HepG2 (cell line): Measurements from ENCODE around the gene NAPEPLD. TPM values are rescaled to one million over a fixed set of nuclear protein-coding genes. Genes with fewer than 3 reads are reported as not detected.
A peak's percentile ranks its signal among the peaks of the same experiment; 100 is the strongest.
"Not testable (repeated sequence)": the region's sequence is repeated elsewhere in the genome, so short reads cannot be mapped to it uniquely, and the experiment has no call there.

Source experiments
- ATAC-seq: fragments of 200-7000 bp; cut with Tn5 transposase; 3 replicates; pipeline ENCODE4 v1.9.1; 2020; ENCODE audit warnings: mild to moderate bottlenecking, moderate library complexity
- BruUV-seq: library from RNA; stranded (reverse); fragments of 400-500 nt; replicated peaks from 2 replicates; lab custom pipeline; 2021; lab: Mats Ljungman, UMichigan
- CTCF ChIA-PET: fragments of 300-600 bp; formaldehyde crosslinking; extraction: SDS; loops from one replicate; lab custom pipeline; 2021; ENCODE audit warnings: low total read pairs, inconsistent platforms, low intra/inter-chr PET ratio; lab: Yijun Ruan, JAX
- POLR2A ChIA-PET: fragments of 350-600 bp; sonication (Branson Sonifier 250); formaldehyde crosslinking; loops from one replicate; lab custom pipeline; 2020; ENCODE audit warnings: antibody characterized with exemption, inconsistent platforms; lab: Yijun Ruan, JAX
- DNase-seq: peaks from one replicate; pipeline ENCODE4 v3.0.0-alpha.2; 2015; ENCODE audit warnings: low spot score
- FAIRE-seq: peaks from 3 replicates; lab custom pipeline; 2011; peaks lifted over from hg19 to GRCh38; lab: Jason Lieb, UNC
- H2AFZ ChIP-seq: one replicate; pipeline ENCODE4 v1.6.1; 2011; ENCODE audit warnings: low read length, inconsistent platforms
- H3K27ac ChIP-seq: fragments of 300-600 bp; 3 replicates; pipeline ENCODE4 v1.8.0; 2011; ENCODE audit warnings: mixed run types, mild to moderate bottlenecking, mixed read lengths, low read length, inconsistent platforms; ENCODE audit not compliant: insufficient read depth; ENCODE audit errors: extremely low read length
- H3K27me3 ChIP-seq, 2 experiments: fragments of 200-600 bp in 1 of 2; 2 replicates in 1 of 2; 3 replicates in 1 of 2; pipeline versions ENCODE4 v1.6.0 to v1.8.0; 2011; ENCODE audit warnings: low read length in 2 of 2, mild to moderate bottlenecking in 2 of 2, moderate library complexity in 2 of 2, inconsistent platforms in 1 of 2; ENCODE audit not compliant: insufficient read depth in 2 of 2, control insufficient read depth in 1 of 2
- H3K36me3 ChIP-seq, 2 experiments: fragments of 200-600 bp in 1 of 2; replicated peaks in 1 of 2; 2 replicates in 1 of 2; 3 replicates in 1 of 2; pipeline versions ENCODE4 v1.5.1 to v1.8.0; 2011; ENCODE audit warnings: low read length in 2 of 2, inconsistent platforms in 1 of 2; ENCODE audit not compliant: insufficient read depth in 2 of 2, control insufficient read depth in 1 of 2
- H3K4me1 ChIP-seq: 2 replicates; pipeline ENCODE4 v1.5.1; 2012; ENCODE audit warnings: low read length, inconsistent platforms; ENCODE audit not compliant: insufficient read depth
- H3K4me2 ChIP-seq: 2 replicates; pipeline ENCODE4 v1.6.0; 2011; ENCODE audit warnings: low read depth, low read length, inconsistent platforms
- H3K4me3 ChIP-seq, 3 experiments: fragments of 200-600 bp in 1 of 3; sonication (generic), shearing (Covaris generic) in 1 of 3; replicated peaks in 1 of 3; 2 replicates each; pipeline ENCODE4 v1.5.1; 2011 to 2016; ENCODE audit warnings: low read length in 3 of 3, inconsistent platforms in 2 of 3, low read depth in 2 of 3, mild to moderate bottlenecking in 2 of 3, control low read depth in 1 of 3, mixed read lengths in 1 of 3; ENCODE audit not compliant: insufficient read depth in 1 of 3
- H3K79me2 ChIP-seq: one replicate; pipeline ENCODE4 v1.6.1; 2011; ENCODE audit warnings: low read length, inconsistent platforms; ENCODE audit not compliant: insufficient read depth
- H3K9ac ChIP-seq: 2 replicates; pipeline ENCODE4 v1.6.0; 2011; ENCODE audit warnings: mild to moderate bottlenecking, low read depth, low read length, inconsistent platforms; ENCODE audit not compliant: insufficient read depth
- H3K9me3 ChIP-seq: 2 replicates; pipeline ENCODE4 v1.5.1; 2012; ENCODE audit warnings: mild to moderate bottlenecking, low read length
- H4K20me1 ChIP-seq: 2 replicates; pipeline ENCODE4 v1.6.0; 2011; ENCODE audit warnings: inconsistent platforms, mild to moderate bottlenecking, low read length, moderate library complexity; ENCODE audit not compliant: insufficient read depth
- CEBPB ChIP-seq: IDR thresholded peaks from 2 replicates; pipeline ENCODE4 v1.6.1; 2011; ENCODE audit warnings: low read depth, low read length, improper control_type of control experiment, borderline replicate concordance
- STAG1 ChIP-seq: sonication (generic); formaldehyde crosslinking; IDR thresholded peaks from 2 replicates; pipeline ENCODE4 v1.4.0; 2020; ENCODE audit warnings: missing genetic modification reagents
- ZBTB49 ChIP-seq: sonication (generic); formaldehyde crosslinking; IDR thresholded peaks from 2 replicates; pipeline ENCODE4 v1.4.0; 2020; ENCODE audit warnings: missing genetic modification reagents, borderline replicate concordance
- WGBS: methylation state at CpG from one replicate; pipeline ENCODE4 v1.1.6; 2017; ENCODE audit warnings: low lambda C conversion rate; 5-methylcytosine and 5-hydroxymethylcytosine counted together
- in situ Hi-C: cut with HindIII; loops from 2 replicates; pipeline ENCODE4 v1.10.0; 2017; ENCODE audit warnings: low pct_unique_long_range_greater_than_20kb; ENCODE audit not compliant: extremely low pct_ligation_motif_present
- intact Hi-C: fragments of 100-400 bp; cut with micrococcal nuclease; formaldehyde crosslinking; loops from one replicate; pipeline ENCODE4 v1.10.0; 2022; ENCODE audit not compliant: unreplicated experiment
- polyA plus RNA-seq, 8 experiments: library from polyadenylated mRNA; depleted of rRNA in 3 of 8; stranded (reverse) in 7 of 8; unstranded in 1 of 8; fragments of >200 nt; fragmentation: Illumina TruSeq in 4 of 8; extraction: Trizol in 4 of 8; gene quantifications; 2 replicates each; pipeline versions ENCODE4 v1.2.1 to v1.2.3, GENCODE V29; 2011 to 2016; ENCODE audit warnings: low read depth in 4 of 8, missing spikeins in 1 of 8, mixed read lengths in 1 of 8; ENCODE audit not compliant: insufficient read depth in 1 of 8
- total RNA-seq, 5 experiments: library from RNA; depleted of rRNA; stranded (reverse); fragments of >200 nt; fragmentation: Illumina TruSeq; extraction: Trizol; gene quantifications; 2 replicates each; pipeline ENCODE4 v1.2.3, GENCODE V29; 2016; ENCODE audit warnings: low read depth in 1 of 5

Gene NAPEPLD
- total and polyA plus RNA-seq, 2 of the 13 experiments (the other 11 are each of a cell fraction or from before 2014, with no cell fraction given), result 3.4 to 5.6 TPM

GRCh38 chr7:103056006-103056405 lies 92.9 kb downstream of the NAPEPLD start:
- CTCF ChIA-PET, H3K27me3 ChIP-seq, H3K27ac ChIP-seq, H3K4me1 ChIP-seq, H3K9me3 ChIP-seq, H3K36me3 ChIP-seq, POLR2A ChIA-PET, BruUV-seq, H3K79me2 ChIP-seq, H3K9ac ChIP-seq, ATAC-seq, H4K20me1 ChIP-seq, H2AFZ ChIP-seq, H3K4me3 ChIP-seq, H3K4me2 ChIP-seq, FAIRE-seq, DNase-seq, intact Hi-C loops: not testable (repeated sequence)
- in situ Hi-C loops, result loop anchor here (25.0 kb wide), 1 partner anchor 294 kb away; no protein-coding TSS in a partner anchor
- TF ChIP-seq CEBPB, result 0 out of 2 replicates have a peak, but pooled peaks have one; percentile 7
- WGBS, result 76% methylated on average over 1 of the region's 1 CpG

- BruUV-seq, result no TSS peak
- TF ChIP-seq STAG1 (0 out of 2 replicates have a peak, but pooled peaks have one; percentile 5), ZBTB49 (no peak)
- Histone ChIP-seq H3K4me3 (no peak overlapping the region), H3K9ac (no peak overlapping the region), H3K9me3 (peaks cover 25% of the 10 kb centered on the region), H4K20me1 (no peaks in the 10 kb centered on the region), H3K4me2 (no peak overlapping the region), H3K79me2 (no peaks in the 10 kb centered on the region), H3K27me3 (no peaks in the 10 kb centered on the region), H3K36me3 (no peaks in the 10 kb centered on the region), H3K4me1 (no peaks in the 10 kb centered on the region), H2AFZ (no peak overlapping the region), H3K27ac (no peak overlapping the region)
- WGBS, result 83% methylated on average over 6 of the region's 6 CpGs
- POLR2A ChIA-PET, result interaction anchor here (1.5 kb wide), 1 partner anchor 13 kb away, joined by 7 read pairs; no protein-coding TSS in a partner anchor
- FAIRE-seq (no peak), ATAC-seq (no peak), DNase-seq (no peak)
- in situ Hi-C loops (loop anchor here (25.0 kb wide), 1 partner anchor 289 kb away; no protein-coding TSS in a partner anchor), intact Hi-C loops (no loop called here)
- CTCF ChIA-PET, result no interaction called here
Observed at GRCh38 chr7:103051519-103051918, 97.4 kb downstream of the NAPEPLD start.

Other genes starting within 250 kb of the NAPEPLD start
- gene LRRC17, start 236.1 kb downstream of the NAPEPLD start, total RNA-seq (2016; rRNA removed; fragmentation: Illumina TruSeq; extraction: Trizol), result 0.20 and 0.38 TPM in 2 replicates
- gene LRRC17, start 236.1 kb downstream of the NAPEPLD start, polyA plus RNA-seq (2011; rRNA removed), result 0.66 and 0.67 TPM in 2 replicates
- gene FBXL13, start 74.3 kb downstream of the NAPEPLD start, total RNA-seq (2016; rRNA removed; fragmentation: Illumina TruSeq; extraction: Trizol), result 0.22 and 0.77 TPM in 2 replicates
- 0.24 TPM in 2 replicates for gene FBXL13, start 74.3 kb downstream of the NAPEPLD start, polyA plus RNA-seq (2011; rRNA removed)
- gene ARMC10, start 74.0 kb downstream of the NAPEPLD start, total RNA-seq (2016; rRNA removed; fragmentation: Illumina TruSeq; extraction: Trizol), result 23.5 and 23.7 TPM in 2 replicates
- 7.8 and 11.3 TPM in 2 replicates for gene ARMC10, start 74.0 kb downstream of the NAPEPLD start, polyA plus RNA-seq (2011; rRNA removed)
- 75.9 and 80.8 TPM in 2 replicates for gene PMPCB, start 148.3 kb upstream of the NAPEPLD start, total RNA-seq (2016; rRNA removed; fragmentation: Illumina TruSeq; extraction: Trizol)
- gene PMPCB, start 148.3 kb upstream of the NAPEPLD start, polyA plus RNA-seq (2011; rRNA removed), result 94.2 and 124 TPM in 2 replicates
- gene DNAJC2, start 195.7 kb upstream of the NAPEPLD start, total RNA-seq (2016; rRNA removed; fragmentation: Illumina TruSeq; extraction: Trizol), result 42.0 and 53.6 TPM in 2 replicates
- gene DNAJC2, start 195.7 kb upstream of the NAPEPLD start, polyA plus RNA-seq (2011; rRNA removed), result 14.7 and 19.6 TPM in 2 replicates
- 181 and 288 TPM in 2 replicates for gene PSMC2, start 198.5 kb upstream of the NAPEPLD start, total RNA-seq (2016; rRNA removed; fragmentation: Illumina TruSeq; extraction: Trizol)
- 70.3 and 89.9 TPM in 2 replicates for gene PSMC2, start 198.5 kb upstream of the NAPEPLD start, polyA plus RNA-seq (2011; rRNA removed)